Activated gamma-delta T cell treated with anti-CD3 and anti-CD28 coated beads, Interleukin-2, amount 50 U/mL, for 16 hours (primary cell): ENCODE results near the gene YIPF5.

Experiments used
- DNase-seq: peaks from one replicate; pipeline ENCODE4 v3.0.0-alpha.2; 2020; ENCODE audit warnings: low read depth

The YIPF5 gene

DNA sequence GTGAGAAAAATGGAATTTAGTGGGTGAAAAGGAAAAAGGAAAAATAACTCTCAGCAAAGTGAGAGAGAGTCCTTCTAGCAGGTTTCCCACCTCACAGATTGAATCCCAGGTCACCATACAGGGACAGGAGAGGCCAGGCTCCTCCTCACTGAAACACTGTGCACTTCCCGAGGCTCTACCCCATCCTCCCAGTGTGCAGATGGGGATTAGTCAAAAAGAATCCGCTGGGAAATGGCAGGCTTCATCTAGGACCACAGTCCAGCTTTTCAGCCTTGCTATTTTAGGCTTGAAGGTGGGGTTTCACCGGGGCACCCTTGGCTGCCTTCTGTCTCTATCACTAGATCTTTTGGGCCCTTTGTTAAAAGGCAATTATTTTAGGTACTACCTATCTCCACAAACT lies 47.8 kb downstream of the YIPF5 start:
- no peak for DNase-seq

DNA sequence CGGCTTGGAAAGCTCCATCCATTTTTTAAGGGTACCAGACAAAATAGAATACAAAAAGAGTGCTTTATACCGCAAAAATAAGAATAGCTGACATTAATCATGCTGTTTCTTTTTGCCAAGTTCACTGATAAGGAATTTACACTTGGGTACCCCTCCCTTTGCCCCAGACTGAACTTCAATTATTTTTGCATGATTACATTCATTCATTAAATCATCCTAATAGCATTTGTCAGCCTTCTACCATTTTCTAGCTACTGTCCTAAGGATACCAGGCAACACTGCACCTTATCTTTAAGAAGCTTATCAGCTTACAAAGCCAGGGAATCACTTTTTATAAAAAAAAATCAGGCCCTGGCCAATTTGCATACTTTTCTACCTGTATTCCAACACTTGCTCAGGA lies 48.4 kb downstream of the YIPF5 start:
- no peak for DNase-seq

- no peak for DNase-seq
These were observed 48.9 kb downstream of the YIPF5 start for GRCh38 chr5:144121577-144121976.

GRCh38 chr5:144120661-144121180 lies 49.7 kb downstream of the YIPF5 start:
- DNase-seq, result no peak

DNA sequence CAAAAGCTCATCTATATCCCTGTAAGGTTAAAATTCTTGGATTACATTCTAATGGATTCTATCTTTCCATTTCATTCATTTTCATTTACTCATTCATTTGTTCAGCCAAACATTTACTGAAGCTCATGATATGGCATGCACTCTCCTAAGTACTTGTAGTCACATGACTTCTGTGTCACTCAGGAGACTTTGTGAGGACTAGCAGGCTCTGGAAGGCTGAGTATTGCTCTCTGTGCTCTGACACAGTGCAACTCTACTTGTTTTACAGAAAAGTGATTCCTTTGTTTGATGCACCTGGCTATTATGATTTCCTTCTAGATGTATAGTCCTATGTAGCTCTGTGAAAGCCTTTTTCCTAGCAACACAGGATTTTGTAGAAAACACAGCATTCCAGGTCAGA lies 53.0 kb downstream of the YIPF5 start:
- no peak for DNase-seq

DNA sequence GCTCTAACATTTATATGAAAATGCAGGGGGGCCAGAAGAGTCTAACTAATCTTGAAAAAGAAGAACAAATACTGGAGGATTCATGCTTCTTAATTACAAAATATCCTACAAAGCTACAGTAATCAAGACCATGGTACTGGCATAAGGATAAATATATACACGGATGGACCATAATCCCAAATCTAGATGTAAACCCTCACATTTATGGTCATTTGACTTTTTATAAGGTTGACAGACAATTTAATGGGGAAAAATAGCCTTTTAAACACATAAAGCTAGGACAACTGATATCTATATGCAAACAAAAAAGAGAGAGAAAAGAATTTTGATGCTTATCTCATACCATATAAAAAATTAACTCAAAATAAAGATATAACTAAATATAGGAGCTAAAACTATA lies 55.9 kb downstream of the YIPF5 start:
- no peak for DNase-seq
